HG03432 (cell line): Measurements from ENCODE around the gene FMNL3.
"Not testable (repeated sequence)": the region's sequence is repeated elsewhere in the genome, so short reads cannot be mapped to it uniquely, and the experiment has no call there.

Source experiments
- ATAC-seq: cut with Tn5 transposase; IDR thresholded peaks from one replicate; pipeline ENCODE4 v1.9.1; 2021; ENCODE audit warnings: mild to moderate bottlenecking, moderate library complexity; ENCODE audit not compliant: unreplicated experiment

The FMNL3 gene

DNA sequence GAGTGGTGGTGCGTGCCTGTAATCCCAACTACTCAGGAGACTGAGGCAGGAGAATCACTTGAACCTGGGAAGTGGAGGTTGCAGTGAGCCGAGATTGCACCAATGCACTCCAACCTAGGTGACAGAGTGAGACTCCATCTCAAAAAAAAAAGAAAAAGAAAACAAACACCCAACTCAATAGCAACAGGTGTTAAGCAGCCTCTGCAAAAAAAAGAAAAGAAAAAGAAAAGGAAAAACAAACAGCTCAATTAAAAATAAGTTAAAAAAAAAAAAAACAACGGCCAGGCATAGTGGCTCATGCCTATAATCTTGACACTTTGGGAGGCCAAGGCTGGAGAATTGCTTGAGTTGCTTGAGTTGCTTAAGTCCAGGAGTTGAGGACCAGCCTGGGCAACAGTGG, 10.6 kb upstream of the FMNL3 start:
- ATAC-seq: not testable (repeated sequence)

DNA sequence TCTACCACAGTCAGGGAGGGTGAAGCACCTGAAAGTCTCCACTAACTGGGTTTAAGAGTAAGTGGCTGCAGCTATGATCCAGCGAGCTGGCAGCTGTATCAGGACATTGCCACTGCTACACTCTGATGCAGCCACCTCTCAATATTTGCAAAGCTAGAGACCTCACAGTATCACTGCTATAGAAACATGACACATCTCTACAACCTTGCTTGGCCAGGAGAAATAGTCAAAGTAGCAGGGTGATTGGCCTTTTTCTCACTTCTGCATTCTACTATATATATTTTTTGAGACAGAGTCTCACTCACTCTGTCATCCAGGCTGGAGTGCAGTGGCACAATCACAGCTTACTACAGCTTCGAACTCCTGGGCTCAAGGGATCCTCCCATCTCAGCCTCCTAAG, 9.3 kb upstream of the FMNL3 start:
- ATAC-seq: peak; percentile 58

- ATAC-seq: not testable (repeated sequence)
These were observed 6.7 kb upstream of the FMNL3 start for GRCh38 chr12:49713952-49714351.

DNA sequence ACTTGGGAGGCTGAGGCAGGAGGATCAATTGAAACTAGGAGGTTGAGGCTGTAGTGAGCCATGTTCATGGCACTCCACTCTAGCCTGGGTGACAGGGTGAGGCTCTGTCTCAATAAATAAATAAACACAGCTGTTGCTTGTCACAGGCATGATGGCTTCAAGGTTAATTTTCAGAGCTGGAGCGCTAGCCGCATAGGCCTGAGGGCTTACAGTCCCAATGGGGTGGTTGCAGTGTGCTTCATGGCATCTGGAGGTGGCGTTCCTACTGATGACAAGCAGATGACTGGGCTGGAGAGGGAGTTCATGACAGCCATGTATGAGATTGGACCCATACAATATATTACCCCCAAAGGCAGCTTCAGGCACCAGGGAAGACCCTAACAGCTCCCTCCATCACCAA, 1.6 kb upstream of the FMNL3 start:
- no peak for ATAC-seq

DNA sequence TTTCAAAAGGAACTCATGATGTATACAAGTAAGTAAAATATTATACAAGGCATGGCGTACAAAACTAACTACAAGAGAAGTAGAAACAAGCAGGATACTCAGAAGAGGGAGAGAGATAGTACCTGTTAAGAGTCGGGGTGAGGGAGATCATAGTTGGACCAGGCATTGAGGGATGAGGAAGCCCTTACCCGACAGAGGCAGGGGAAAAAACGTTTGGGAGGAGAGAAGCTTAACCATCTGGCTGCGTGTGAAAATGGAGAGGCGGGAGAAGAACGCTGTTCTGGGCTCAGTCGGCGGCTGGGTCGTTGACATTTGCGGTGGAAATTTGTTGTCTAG, 575 bp upstream of the FMNL3 start:
- no peak for ATAC-seq

DNA sequence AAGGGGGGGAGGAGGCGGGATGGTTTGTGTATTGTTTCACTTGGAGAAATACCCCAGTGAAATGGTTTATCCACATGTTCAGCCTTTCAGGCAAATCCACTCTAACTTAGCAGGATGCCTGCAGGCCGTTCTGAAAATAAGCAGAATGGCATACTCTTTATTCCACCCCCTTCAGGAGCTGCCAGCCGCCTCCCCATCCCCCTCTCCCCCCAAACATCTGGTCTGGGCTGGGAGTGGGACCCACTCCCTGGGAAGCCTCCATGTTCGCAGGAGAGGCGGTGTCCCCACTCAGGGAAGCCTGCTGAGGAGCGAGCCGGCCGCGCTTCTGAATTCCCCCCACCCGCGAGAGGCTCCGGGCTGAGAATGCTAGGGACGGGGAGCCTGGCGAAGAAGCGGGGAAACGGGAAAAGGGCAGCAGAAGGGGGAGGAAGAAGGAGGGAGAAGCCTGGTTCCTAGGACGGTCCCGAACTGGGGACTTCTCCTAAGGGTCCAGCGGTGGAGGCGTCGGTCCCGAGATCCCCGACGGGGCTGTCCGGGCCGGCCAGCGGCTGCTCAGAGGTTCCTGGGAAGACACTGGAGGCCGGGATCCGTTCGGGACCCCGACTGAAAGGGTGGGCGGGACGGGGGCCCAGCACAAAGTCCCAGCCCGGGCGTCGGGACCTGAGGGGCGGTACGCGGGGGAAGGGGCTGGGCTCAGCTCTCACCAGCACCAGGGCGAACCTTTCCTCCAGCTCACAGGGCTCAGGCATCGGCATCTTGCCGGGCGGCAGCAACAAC, 666 bp downstream of the FMNL3 start:
- peak; percentile 0 for ATAC-seq

- no peak for ATAC-seq
These were observed 1.6 kb downstream of the FMNL3 start for GRCh38 chr12:49705479-49706134.

GRCh38 chr12:49703647-49704137, 3.5 kb downstream of the FMNL3 start:
- ATAC-seq: no peak

- ATAC-seq: no peak
These were observed 4.5 kb downstream of the FMNL3 start for GRCh38 chr12:49702676-49703215.

GRCh38 chr12:49702009-49702408, 5.2 kb downstream of the FMNL3 start:
- no peak for ATAC-seq

DNA sequence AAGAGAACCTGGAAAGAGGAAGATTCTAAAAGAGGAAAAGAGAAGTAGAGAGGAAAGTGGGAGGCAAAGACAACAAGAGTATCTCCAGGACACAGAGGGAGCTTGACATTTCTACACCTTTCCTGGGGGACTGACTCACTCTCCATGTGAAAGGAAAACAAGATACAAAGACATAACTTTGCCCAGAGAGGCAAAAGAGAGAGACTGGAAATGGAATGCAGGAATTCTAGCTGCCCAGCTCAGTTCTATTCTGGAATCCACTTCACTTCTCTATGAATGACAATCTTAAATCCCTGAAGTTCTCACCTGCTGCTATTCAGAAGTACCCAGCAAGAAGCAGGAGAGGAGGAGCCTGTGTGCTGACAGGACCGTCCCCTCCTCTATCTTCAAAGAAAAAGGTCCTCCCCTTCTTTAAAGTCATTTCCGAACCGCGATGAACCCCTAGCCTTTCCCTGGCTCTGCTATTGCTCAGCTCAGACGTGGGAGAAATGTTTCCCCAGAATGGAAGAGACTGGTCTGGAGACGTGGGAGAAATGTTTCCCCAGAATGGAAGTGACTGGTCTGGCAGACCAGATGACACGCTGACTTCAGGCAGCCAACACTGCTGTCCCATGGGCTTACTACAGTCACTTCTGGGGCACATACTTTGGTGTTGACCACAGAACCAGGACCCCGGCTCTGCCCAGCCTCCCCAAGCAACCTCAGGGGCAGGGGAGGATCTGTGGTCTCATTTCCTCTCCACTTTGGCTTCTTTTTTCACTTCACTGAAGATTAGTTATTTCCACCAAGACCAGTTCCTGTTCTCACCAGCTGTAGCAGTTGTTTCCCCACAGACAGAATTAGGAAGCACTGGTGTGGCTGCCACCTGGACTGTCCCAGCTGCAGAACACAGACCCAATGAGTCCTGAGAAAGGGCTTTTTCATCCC, 8.3 kb downstream of the FMNL3 start:
- peak; percentile 80 for ATAC-seq

DNA sequence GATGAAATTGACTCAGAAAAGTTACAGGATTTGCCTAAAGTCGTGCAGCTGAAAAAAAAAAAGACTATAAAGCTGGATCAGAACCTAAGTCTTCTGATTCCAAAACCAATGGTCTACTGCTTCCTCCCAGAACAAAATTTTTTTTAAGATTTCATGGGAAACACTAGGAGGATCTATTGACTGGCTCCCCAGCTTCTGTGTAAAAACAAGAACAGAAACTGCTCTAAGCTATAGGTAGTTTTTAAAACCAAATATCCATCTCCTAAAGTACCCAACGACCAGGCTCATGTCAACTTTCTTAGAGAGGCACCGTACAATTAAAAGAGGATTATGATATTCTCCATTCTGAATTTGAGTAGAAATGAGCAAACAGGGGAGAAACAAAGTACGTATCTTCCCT, 9.4 kb downstream of the FMNL3 start:
- ATAC-seq: no peak

DNA sequence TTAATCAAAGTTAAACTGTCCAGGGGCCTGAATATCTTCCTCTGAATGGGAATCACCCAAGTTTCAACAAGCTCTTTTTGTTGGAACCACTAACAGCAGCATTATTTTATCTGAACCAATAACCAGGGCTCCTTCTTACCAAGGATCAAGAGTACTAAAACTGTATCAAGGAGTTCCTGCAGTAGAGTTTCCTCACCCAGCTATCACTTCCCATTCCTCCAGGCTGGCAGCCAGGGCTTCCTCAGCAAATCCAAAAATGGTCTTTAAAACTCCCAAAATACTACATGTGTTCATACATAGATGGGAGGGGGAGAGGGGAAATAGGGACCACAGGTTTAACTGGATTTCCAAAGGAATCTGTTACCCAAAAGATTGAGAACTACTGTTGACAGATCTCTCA, 10.5 kb downstream of the FMNL3 start:
- ATAC-seq: no peak

- no peak for ATAC-seq
These were observed 13.2 kb downstream of the FMNL3 start for GRCh38 chr12:49693931-49694444.

DNA sequence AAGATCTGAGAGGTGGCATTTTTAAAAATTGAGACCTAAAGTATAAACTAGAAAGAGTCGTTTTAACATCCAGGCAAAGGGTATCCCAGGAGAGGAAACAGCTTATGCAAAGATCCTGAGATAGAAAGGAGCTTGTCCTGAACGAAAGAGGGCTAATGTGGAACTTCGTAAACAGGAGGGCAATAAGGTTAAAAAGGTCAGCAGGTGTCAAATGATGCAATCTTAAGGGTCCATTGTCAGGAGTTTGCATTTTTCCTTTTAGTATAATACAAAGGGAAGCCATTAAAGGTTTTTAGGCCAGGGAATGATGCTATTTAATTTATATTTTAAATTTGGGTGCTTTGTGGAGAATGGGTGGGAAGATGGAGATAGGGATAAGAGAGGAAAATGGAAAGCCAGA, 14.4 kb downstream of the FMNL3 start:
- ATAC-seq: no peak

DNA sequence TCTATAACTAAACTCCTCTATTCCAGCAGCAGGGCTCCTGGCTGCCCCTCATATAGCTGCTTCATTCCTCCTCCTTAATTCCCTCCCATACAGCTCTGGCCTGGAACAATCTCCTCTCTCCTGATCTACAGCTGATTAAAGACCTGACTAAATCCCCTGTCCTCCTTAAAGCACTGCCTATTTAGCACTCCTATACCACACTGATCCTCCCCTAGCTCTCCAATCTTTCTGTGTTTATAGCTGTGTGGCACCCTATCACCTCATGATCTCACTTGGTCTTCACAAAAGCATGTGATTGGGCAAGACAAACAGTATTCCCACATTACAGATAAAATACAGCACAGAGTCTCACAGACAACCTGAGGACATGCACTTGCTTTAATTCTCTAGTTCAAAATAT, 17.4 kb downstream of the FMNL3 start:
- ATAC-seq: no peak

DNA sequence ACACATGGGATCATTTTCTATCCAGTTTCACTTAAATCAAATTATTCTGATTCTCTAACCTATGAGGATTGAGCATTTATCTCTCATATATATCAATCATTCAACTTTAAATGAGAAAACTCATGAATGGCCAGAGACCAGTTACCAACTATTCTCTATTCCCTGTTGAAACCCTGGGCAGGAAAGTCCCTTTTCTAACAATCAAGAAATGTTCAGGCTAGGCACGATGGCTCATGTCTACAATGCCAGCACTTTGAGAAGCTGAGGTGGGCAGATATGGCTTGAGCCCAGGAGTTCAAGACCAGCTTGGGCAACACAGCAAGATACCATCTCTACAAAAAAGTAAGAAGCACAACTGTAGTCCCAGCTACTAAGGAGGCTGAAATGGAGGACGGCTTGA, 18.0 kb downstream of the FMNL3 start:
- ATAC-seq: no peak

- ATAC-seq: no peak
These were observed 19.3 kb downstream of the FMNL3 start for GRCh38 chr12:49687941-49688340.

- no peak for ATAC-seq
These were observed 22.8 kb downstream of the FMNL3 start for GRCh38 chr12:49684310-49684854.

DNA sequence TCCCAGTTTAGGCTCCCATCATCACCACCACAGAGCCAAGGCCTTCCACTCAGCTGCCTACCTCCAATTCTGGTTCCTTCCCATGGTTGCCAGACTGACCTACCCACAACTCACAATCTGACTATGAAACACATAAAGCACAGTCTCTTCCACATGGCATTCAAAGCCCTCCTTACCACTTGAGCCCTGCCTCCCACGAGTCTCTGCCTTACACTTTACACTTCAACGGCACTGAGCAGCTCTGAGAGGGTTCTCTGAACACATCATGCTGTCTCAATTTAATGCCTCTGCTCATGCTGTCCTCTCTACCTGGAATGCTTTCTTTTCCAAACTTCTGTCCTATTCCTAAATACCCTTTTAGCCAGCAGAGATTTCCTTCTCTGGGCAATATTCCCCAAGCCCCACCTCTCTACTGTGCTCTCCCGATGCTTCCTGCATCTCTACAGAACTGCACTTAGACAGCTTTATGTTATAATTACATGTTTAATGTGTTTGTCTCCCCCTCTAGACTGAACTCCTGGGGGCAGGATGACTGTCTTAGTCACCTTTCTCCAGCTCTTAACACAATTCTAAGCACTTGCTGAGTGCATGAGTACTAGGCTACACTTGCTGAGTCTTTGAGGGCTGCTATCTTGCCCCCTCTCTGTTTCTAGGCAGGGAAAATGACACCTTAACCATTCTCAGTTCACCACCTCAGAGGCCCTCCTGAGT, 23.5 kb downstream of the FMNL3 start:
- ATAC-seq: no peak
